ENCODE data around the gene C1QTNF8.

The C1QTNF8 gene

GRCh38 chr16:1106659-1107058 lies 10.6 kb upstream of the C1QTNF8 start:
- Histone ChIP-seq H3K4me3 (ENCODE audit: low read depth, low read length) (no peak overlapping the region), H3K27ac (no peak overlapping the region), H3K9me3 (ENCODE audit: severe bottlenecking) (no peaks in the 10 kb centered on the region), H3K27me3 (ENCODE audit: insufficient read depth, low read depth, severe bottlenecking) (no peaks in the 10 kb centered on the region), H3K36me3 (no peaks in the 10 kb centered on the region)
- DNase-seq = no peak
- TF ChIP-seq CTCF (IDR thresholded peaks at IDR 0.05; ENCODE audit: low read depth, low read length) = no peak

GRCh38 chr16:1105888-1106620 lies 10.0 kb upstream of the C1QTNF8 start:
- peak; percentile 78 for DNase-seq
- TF ChIP-seq CTCF (IDR thresholded peaks at IDR 0.05; ENCODE audit: low read depth, low read length) = peak; percentile 98
- Histone ChIP-seq H3K27me3 (ENCODE audit: insufficient read depth, low read depth, severe bottlenecking) (no peaks in the 10 kb centered on the region), H3K9me3 (ENCODE audit: severe bottlenecking) (no peaks in the 10 kb centered on the region), H3K36me3 (no peaks in the 10 kb centered on the region), H3K27ac (no peak overlapping the region), H3K4me3 (ENCODE audit: low read depth, low read length) (no peak overlapping the region)

- DNase-seq = no peak
- Histone ChIP-seq H3K27me3 (ENCODE audit: insufficient read depth, low read depth, severe bottlenecking) (no peaks in the 10 kb centered on the region), H3K4me3 (ENCODE audit: low read depth, low read length) (no peak overlapping the region), H3K36me3 (no peaks in the 10 kb centered on the region), H3K27ac (no peak overlapping the region), H3K9me3 (ENCODE audit: severe bottlenecking) (no peaks in the 10 kb centered on the region)
- TF ChIP-seq CTCF (IDR thresholded peaks at IDR 0.05; ENCODE audit: low read depth, low read length) = no peak
Observed at GRCh38 chr16:1103636-1103980, 7.6 kb upstream of the C1QTNF8 start.

- Histone ChIP-seq H3K9me3 (ENCODE audit: severe bottlenecking) (no peaks in the 10 kb centered on the region), H3K4me3 (ENCODE audit: low read depth, low read length) (peak overlapping the region; percentile 45), H3K27me3 (ENCODE audit: insufficient read depth, low read depth, severe bottlenecking) (no peaks in the 10 kb centered on the region), H3K27ac (peak overlapping the region; percentile 40; the same call in 1 of the 2 replicates), H3K36me3 (no peaks in the 10 kb centered on the region)
- peak; percentile 75 for TF ChIP-seq CTCF (IDR thresholded peaks at IDR 0.05; ENCODE audit: low read depth, low read length)
- DNase-seq = peak; percentile 74
Observed at GRCh38 chr16:1102921-1103635, 7.0 kb upstream of the C1QTNF8 start.

GRCh38 chr16:1102333-1102700 lies 6.3 kb upstream of the C1QTNF8 start:
- no peak for DNase-seq
- no peaks in the 10 kb centered on the region for H3K27me3 ChIP-seq (ENCODE audit: insufficient read depth, low read depth, severe bottlenecking)
- TF ChIP-seq CTCF (IDR thresholded peaks at IDR 0.05; ENCODE audit: low read depth, low read length) = no peak

More at GRCh38 chr16:1102333-1102700, 6.3 kb upstream of the C1QTNF8 start:
- H3K4me3 ChIP-seq (ENCODE audit: low read depth, low read length) = no peak overlapping the region
- no peaks in the 10 kb centered on the region for H3K9me3 ChIP-seq (ENCODE audit: severe bottlenecking)
- no peaks in the 10 kb centered on the region for H3K36me3 ChIP-seq
- H3K27ac ChIP-seq = no peak overlapping the region

All from WERI-Rb-1 (cell line).